Endodermal cell (in vitro differentiated cells): Measurements from ENCODE around the gene CDX2. TPM values are rescaled to one million over a fixed set of nuclear protein-coding genes. Genes with fewer than 3 reads are reported as not detected.

Source experiments
- DNase-seq: peaks from one replicate; pipeline ENCODE4 v3.0.0-alpha.2; 2017
- H3K27ac ChIP-seq: 2 replicates; pipeline ENCODE4 v1.5.1; 2013; ENCODE audit warnings: mild to moderate bottlenecking, low read depth, low read length, moderate library complexity
- H3K27me3 ChIP-seq: 2 replicates; pipeline ENCODE4 v1.6.1; 2013; ENCODE audit warnings: mild to moderate bottlenecking, low read length, moderate library complexity; ENCODE audit not compliant: insufficient read depth, control insufficient read depth, poor library complexity, severe bottlenecking
- H3K36me3 ChIP-seq: 2 replicates; pipeline ENCODE4 v1.7.0; 2013; ENCODE audit warnings: mild to moderate bottlenecking, low read length, moderate library complexity; ENCODE audit not compliant: control insufficient read depth, insufficient read depth
- H3K4me1 ChIP-seq: one replicate; pipeline ENCODE4 v1.7.0; 2013; ENCODE audit warnings: low read length; ENCODE audit not compliant: control insufficient read depth, insufficient read depth
- H3K4me3 ChIP-seq: 2 replicates; pipeline ENCODE4 v1.5.1; 2013; ENCODE audit warnings: mild to moderate bottlenecking, low read length, moderate library complexity
- H3K9ac ChIP-seq: 2 replicates; pipeline ENCODE4 v1.6.1; 2013; ENCODE audit warnings: mild to moderate bottlenecking, low read length, moderate library complexity; ENCODE audit not compliant: poor library complexity, severe bottlenecking; ENCODE audit errors: extremely low read depth
- H3K9me3 ChIP-seq: 2 replicates; pipeline ENCODE4 v1.6.1; 2013; ENCODE audit warnings: mild to moderate bottlenecking, low read length, moderate library complexity; ENCODE audit not compliant: control insufficient read depth
- H3K27ac Mint-ChIP-seq: 2 replicates; pipeline ENCODE4 v1.8.0; 2020; ENCODE audit warnings: mixed read lengths
- H3K27me3 Mint-ChIP-seq: 2 replicates; pipeline ENCODE4 v1.8.0; 2021; ENCODE audit warnings: mild to moderate bottlenecking, mixed read lengths; ENCODE audit not compliant: insufficient read depth
- H3K36me3 Mint-ChIP-seq: 2 replicates; pipeline ENCODE4 v1.8.0; 2020; ENCODE audit warnings: low read depth, mixed read lengths
- H3K4me1 Mint-ChIP-seq: 2 replicates; pipeline ENCODE4 v1.8.0; 2020; ENCODE audit warnings: mixed read lengths
- H3K4me3 Mint-ChIP-seq: 2 replicates; pipeline ENCODE4 v1.8.0; 2020; ENCODE audit warnings: mild to moderate bottlenecking, moderate library complexity, mixed read lengths
- H3K9me3 Mint-ChIP-seq: 2 replicates; pipeline ENCODE4 v1.8.0; 2020; ENCODE audit warnings: mild to moderate bottlenecking, mixed read lengths
- WGBS, 2 experiments: methylation state at CpG; one replicate each; pipeline versions ENCODE4 v1.1.5 to v1.1.7; 2013; ENCODE audit warnings: missing lambda C conversion rate in 2 of 2, mixed read lengths in 1 of 2; ENCODE audit not compliant: insufficient coverage in 1 of 2, insufficient read length in 1 of 2; 5-methylcytosine and 5-hydroxymethylcytosine counted together
- total RNA-seq, 2 donors: library from RNA; stranded (reverse); fragmentation: NEBNext Ultra II Directional in 1 of 2; extraction: Animal tissue kit (Norgen Biotek cat#: 25700) in 1 of 2; gene quantifications; 2 replicates in 1 of 2; 3 replicates in 1 of 2; pipeline ENCODE4 v1.2.1, GENCODE V29; 2021
- TF ChIP-seq, protein P1 (sequence below): fragments of 200-600 bp; sonication (generic); conservative IDR thresholded peaks from 2 replicates; pipeline ENCODE4 v1.5.0; 2021; ENCODE audit warnings: antibody characterized with exemption, mild to moderate bottlenecking

CDX2 gene
- total RNA-seq, 2 donors from 2014 or later, result not detected

DNA sequence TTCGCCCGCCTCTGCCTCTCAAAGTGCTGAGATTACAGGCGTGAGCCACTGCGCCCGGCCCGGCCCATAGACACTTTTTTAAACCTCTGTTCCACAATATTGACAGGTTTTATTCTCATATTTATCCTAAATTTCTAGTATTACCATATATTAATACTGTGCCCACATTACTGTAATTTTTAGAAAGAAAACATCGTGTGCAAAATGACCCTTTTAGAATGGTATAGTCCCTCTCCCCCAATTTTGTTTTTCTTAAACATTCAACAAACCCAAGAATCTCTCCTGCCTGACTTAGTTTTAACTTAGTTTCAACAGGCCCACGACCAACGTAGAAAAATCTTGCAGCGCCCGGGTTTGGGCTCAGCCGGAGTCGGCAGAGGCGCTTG lies 9.1 kb downstream of the CDX2 start:
- H3K9ac ChIP-seq, result no peak overlapping the region
- 14 to 35% methylated on average over 6 to 14 of the region's 14 CpGs for WGBS, 2 experiments
- TF ChIP-seq, protein P1, sequence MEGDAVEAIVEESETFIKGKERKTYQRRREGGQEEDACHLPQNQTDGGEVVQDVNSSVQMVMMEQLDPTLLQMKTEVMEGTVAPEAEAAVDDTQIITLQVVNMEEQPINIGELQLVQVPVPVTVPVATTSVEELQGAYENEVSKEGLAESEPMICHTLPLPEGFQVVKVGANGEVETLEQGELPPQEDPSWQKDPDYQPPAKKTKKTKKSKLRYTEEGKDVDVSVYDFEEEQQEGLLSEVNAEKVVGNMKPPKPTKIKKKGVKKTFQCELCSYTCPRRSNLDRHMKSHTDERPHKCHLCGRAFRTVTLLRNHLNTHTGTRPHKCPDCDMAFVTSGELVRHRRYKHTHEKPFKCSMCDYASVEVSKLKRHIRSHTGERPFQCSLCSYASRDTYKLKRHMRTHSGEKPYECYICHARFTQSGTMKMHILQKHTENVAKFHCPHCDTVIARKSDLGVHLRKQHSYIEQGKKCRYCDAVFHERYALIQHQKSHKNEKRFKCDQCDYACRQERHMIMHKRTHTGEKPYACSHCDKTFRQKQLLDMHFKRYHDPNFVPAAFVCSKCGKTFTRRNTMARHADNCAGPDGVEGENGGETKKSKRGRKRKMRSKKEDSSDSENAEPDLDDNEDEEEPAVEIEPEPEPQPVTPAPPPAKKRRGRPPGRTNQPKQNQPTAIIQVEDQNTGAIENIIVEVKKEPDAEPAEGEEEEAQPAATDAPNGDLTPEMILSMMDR, result no peak
- H3K9me3 ChIP-seq, result peaks cover 6% of the 10 kb centered on the region
- peaks cover 100% of the 10 kb centered on the region for H3K27me3 ChIP-seq
- no peaks in the 10 kb centered on the region for H3K36me3 ChIP-seq
- H3K4me3 Mint-ChIP-seq, result peak overlapping the region; percentile 30
- no peaks in the 10 kb centered on the region for H3K36me3 Mint-ChIP-seq
- no peak overlapping the region for H3K27ac Mint-ChIP-seq
- H3K4me1 Mint-ChIP-seq, result peaks cover 20% of the 10 kb centered on the region
- no peak overlapping the region for H3K4me3 ChIP-seq
- H3K27ac ChIP-seq, result no peak overlapping the region
- peaks cover 4% of the 10 kb centered on the region for H3K4me1 ChIP-seq
- H3K9me3 Mint-ChIP-seq, result no peaks in the 10 kb centered on the region
- no peak for DNase-seq
- H3K27me3 Mint-ChIP-seq, result peaks cover 97% of the 10 kb centered on the region

DNA sequence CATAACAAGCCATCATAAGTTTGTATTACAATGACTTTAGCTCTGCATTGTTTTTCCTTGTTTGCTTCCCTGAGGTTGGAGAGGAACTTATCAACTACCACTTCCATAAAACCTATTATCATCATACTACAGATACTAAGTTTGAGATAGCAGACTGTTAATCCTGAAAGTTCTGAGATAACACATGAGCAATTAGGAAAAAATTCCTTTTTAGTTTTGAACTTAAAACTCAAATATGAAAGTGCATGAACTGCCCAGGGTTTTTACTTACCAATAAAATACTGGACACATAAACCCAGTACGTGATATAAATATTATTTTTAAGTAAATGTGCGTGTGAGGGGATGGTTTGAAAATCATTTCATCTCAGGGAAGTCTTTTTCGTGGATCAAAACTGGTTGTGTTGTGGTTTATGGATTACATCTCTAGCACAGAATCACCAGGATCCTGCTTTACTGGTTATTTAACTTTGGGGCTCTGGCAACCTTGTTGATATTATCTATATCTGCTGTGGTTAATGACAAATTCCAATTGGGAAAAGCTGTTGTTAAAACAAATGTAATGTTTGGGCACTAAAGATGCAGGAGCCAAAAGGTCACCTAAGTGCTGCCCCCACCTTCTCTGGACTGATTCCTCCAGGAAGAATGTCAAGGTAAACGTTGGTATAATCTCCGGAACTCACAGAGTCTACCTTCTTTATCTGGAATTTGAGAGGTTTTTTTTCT lies 12.4 kb downstream of the CDX2 start:
- H3K4me1 ChIP-seq, result no peaks in the 10 kb centered on the region
- no peaks in the 10 kb centered on the region for H3K36me3 ChIP-seq
- Mint-ChIP-seq H3K4me1 (peaks cover 10% of the 10 kb centered on the region), H3K4me3 (no peak overlapping the region), H3K27ac (no peak overlapping the region), H3K36me3 (no peaks in the 10 kb centered on the region), H3K9me3 (no peaks in the 10 kb centered on the region), H3K27me3 (peaks cover 95% of the 10 kb centered on the region)
- H3K27ac ChIP-seq, result no peak overlapping the region
- peaks cover 8% of the 10 kb centered on the region for H3K9me3 ChIP-seq
- TF ChIP-seq, protein P1, result no peak
- 25% methylated on average over 5 of the region's 5 CpGs; no CpG with 5 or more reads in 1 of the 2 experiments for WGBS, 2 experiments
- peaks cover 100% of the 10 kb centered on the region for H3K27me3 ChIP-seq
- no peak for DNase-seq
- H3K4me3 ChIP-seq, result no peak overlapping the region
- no peak overlapping the region for H3K9ac ChIP-seq

DNA sequence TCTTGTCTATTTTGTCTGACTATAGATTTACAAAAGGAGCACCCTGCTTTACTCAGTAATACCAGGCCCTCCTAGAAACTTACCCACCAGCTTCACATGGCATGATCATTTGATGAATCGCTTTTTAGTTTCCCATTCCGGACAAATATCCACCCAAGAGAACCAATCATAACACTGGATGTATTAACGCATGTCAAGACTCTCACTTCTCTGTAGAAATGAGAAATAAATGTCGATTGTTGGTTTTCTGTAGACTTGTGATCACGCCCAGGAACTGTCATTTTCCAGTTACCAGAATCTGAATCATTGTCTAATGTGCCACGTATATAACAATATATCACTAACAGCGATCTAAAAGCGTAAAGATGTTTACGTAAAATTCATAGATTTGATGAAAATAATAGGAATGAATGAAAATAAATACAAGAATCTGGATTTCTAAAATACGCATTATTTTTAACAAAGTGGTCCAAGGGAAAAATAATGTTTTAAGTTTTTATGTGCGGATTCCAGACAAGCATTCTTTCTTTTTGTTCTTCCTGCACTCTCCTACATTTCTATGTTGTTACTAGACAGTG lies 14.0 kb downstream of the CDX2 start:
- Histone ChIP-seq H3K9me3 (peaks cover 8% of the 10 kb centered on the region), H3K4me3 (no peak overlapping the region), H3K4me1 (no peaks in the 10 kb centered on the region), H3K27me3 (peaks cover 100% of the 10 kb centered on the region), H3K9ac (no peak overlapping the region), H3K36me3 (no peaks in the 10 kb centered on the region), H3K27ac (no peak overlapping the region)
- no peak for DNase-seq
- 62 to 81% methylated on average over 3 to 11 of the region's 11 CpGs for WGBS, 2 experiments
- Mint-ChIP-seq H3K27me3 (peaks cover 96% of the 10 kb centered on the region), H3K36me3 (no peaks in the 10 kb centered on the region), H3K27ac (no peak overlapping the region), H3K4me1 (peaks cover 6% of the 10 kb centered on the region), H3K9me3 (no peaks in the 10 kb centered on the region), H3K4me3 (peak overlapping the region; percentile 49)
- TF ChIP-seq, protein P1, result no peak
